ENCODE data around the gene KCNT1.

KCNT1 gene

DNA sequence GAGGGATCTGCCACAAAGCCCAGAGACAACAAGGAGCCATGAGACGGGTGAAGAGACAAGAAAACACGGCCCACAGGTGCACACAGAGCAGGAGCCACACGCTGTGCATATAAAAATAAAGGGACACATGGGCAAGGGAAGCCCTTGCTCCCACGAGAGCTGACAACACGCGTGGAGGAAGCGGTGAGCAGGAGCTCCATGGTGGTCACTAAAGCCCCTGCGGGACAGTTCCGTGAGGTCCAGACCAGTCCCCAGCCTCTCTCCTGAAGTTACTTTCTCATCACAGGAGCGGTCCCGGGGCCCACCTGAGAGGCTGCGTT is 114.6 kb downstream of the KCNT1 start:
- no peak for TF ChIP-seq CTCF (IDR thresholded peaks at IDR 0.05; ENCODE audit: borderline replicate concordance, control extremely low read depth, extremely low read depth, insufficient read depth, missing control alignments)
- in situ Hi-C loops (cut with MboI; ENCODE audit: low sequenced_read_pairs, unreplicated experiment) = no loop called here
- no peak for DNase-seq (ENCODE audit: low spot score)

DNA sequence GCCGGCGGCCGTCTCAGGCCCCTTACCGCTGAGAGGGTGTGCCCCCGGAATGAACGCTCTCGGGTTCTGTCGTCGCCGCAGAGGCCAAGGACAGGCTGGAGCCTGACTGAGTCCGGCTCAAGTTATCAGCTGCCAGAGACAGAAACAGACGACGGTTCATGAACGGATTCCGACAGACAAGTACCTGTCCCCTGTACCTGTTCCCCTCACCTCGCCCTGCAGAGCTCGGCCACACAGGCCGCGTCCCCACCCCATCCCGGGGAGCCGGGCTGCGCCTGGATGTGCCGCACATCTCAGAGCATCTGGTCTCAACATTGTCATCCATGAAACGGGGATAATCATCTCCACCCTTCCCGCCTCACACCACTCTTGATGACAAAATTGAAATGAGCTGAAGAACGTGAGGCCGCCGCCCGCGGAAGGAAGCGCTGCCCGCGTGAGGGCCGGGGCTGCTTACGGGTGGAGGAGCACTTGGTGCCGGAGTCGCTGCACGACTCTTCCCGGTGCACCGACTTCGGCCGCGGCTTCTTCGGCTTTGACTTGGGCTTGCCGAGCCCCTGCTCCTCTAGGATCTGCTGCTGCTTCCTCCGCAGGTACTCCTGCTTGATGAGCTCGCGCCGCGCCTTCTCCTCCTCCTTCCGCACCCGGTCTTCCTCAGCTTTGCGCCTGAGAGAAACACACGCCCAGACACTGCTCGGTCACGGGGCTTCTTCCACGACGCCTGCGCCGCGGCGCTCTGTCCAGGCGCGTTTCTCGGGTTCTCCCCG is 116.1 kb downstream of the KCNT1 start:
- in situ Hi-C loops (cut with MboI; ENCODE audit: low sequenced_read_pairs, unreplicated experiment) = no loop called here

GRCh38 chr9:135818718-135819475 is 116.9 kb downstream of the KCNT1 start:
- in situ Hi-C loops (cut with MboI; ENCODE audit: low sequenced_read_pairs, unreplicated experiment) = no loop called here
- TF ChIP-seq CTCF (IDR thresholded peaks at IDR 0.05; ENCODE audit: borderline replicate concordance, control extremely low read depth, extremely low read depth, insufficient read depth, missing control alignments) = no peak
- no peak for DNase-seq (ENCODE audit: low spot score)

More for the DNA sequence above, 116.1 kb downstream of the KCNT1 start:
- DNase-seq (ENCODE audit: low spot score) = no peak
- no peak for TF ChIP-seq CTCF (IDR thresholded peaks at IDR 0.05; ENCODE audit: borderline replicate concordance, control extremely low read depth, extremely low read depth, insufficient read depth, missing control alignments)

DNA sequence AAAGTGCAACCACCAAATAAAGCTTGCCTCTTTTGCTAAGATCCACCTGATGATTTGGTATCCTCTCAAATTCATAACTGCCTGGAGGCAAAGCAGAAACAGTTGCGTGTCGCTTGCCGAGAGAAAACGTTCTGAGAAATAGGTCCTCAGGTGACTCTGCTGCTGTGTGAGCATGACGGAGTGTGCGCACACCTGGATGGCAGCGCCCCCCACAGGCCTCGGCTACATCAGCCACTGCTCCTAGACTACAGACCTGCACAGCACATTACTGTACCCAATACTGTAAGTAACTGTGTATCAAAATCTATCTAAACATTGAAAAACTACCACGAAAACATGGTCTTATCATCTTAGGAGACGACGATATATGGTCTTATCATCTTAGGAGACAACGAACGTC is 117.9 kb downstream of the KCNT1 start:
- DNase-seq (ENCODE audit: low spot score) = no peak
- no peak for TF ChIP-seq CTCF (IDR thresholded peaks at IDR 0.05; ENCODE audit: borderline replicate concordance, control extremely low read depth, extremely low read depth, insufficient read depth, missing control alignments)
- in situ Hi-C loops (cut with MboI; ENCODE audit: low sequenced_read_pairs, unreplicated experiment) = no loop called here

DNA sequence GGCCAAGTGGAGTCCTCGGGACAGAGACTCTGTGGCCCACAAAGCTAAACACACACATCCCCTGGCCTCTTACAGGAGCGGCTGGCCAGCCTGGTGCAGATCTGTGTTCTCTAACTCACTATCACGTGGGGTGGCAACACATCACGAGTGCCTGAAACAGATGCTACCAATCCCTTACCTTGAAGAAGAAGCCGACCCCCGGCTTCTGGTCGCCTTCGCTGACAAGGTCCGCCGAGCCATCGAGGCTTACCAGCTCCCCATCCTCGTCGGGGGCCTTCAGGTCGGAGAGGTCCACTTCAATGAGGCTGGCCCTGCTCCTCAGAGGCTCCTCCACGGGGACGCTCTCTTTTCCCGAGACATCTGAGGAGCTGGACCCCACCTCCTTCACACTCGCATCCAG is 118.7 kb downstream of the KCNT1 start:
- no peak for TF ChIP-seq CTCF (IDR thresholded peaks at IDR 0.05; ENCODE audit: borderline replicate concordance, control extremely low read depth, extremely low read depth, insufficient read depth, missing control alignments)
- no peak for DNase-seq (ENCODE audit: low spot score)
- in situ Hi-C loops (cut with MboI; ENCODE audit: low sequenced_read_pairs, unreplicated experiment) = no loop called here

DNA sequence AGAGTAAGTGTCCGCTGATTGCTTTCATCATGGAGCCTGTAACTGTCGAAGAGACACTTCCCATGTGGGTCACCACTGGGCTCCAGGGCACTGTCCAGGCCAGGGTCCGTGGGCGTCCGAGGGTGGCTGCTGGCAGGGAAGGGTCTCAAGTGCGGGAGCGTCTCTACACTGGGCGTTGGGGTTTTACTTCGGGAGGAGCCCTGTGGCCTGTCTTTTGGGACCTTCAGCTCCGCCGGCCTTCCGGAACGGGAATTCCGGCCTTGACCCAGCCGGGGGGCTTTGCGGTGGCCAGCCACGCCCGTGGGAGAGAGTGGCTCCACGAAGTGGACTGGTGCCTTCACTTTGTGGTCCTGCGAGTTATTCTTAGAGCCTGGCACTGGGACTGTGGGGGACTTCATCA is 119.1 kb downstream of the KCNT1 start:
- in situ Hi-C loops (cut with MboI; ENCODE audit: low sequenced_read_pairs, unreplicated experiment) = no loop called here
- no peak for TF ChIP-seq CTCF (IDR thresholded peaks at IDR 0.05; ENCODE audit: borderline replicate concordance, control extremely low read depth, extremely low read depth, insufficient read depth, missing control alignments)

More for the DNA sequence above, 119.1 kb downstream of the KCNT1 start:
- no peak for DNase-seq (ENCODE audit: low spot score)

All from GM13976 (cell line).